Kidney epithelial cell (primary cell): ENCODE data around the gene HOXB1. TPM values are rescaled to one million over a fixed set of nuclear protein-coding genes. Genes with fewer than 3 reads are reported as not detected.

Source experiments
- DNase-seq: peaks from one replicate; pipeline ENCODE4 v3.0.0-alpha.2; 2010; ENCODE audit warnings: low read depth
- H3K27me3 ChIP-seq: 2 replicates; pipeline ENCODE4 v1.6.0; 2011; ENCODE audit warnings: low read length; ENCODE audit not compliant: control insufficient read depth, insufficient read depth
- H3K36me3 ChIP-seq: 2 replicates; pipeline ENCODE4 v1.5.1; 2011; ENCODE audit warnings: low read length; ENCODE audit not compliant: control insufficient read depth, insufficient read depth
- H3K4me3 ChIP-seq: 2 replicates; pipeline ENCODE4 v1.5.1; 2011; ENCODE audit warnings: low read depth, mild to moderate bottlenecking, control low read depth, low read length
- CTCF ChIP-seq: IDR thresholded peaks from 2 replicates; pipeline ENCODE4 v1.5.1; 2011; ENCODE audit warnings: mild to moderate bottlenecking, moderate library complexity, low read length, control low read depth, inconsistent platforms; ENCODE audit not compliant: insufficient read depth, poor library complexity, severe bottlenecking
- total RNA-seq: library from RNA; depleted of rRNA; stranded (reverse); fragments of >200 nt; gene quantifications from 2 replicates; pipeline ENCODE4 v1.2.3, GENCODE V29; 2015

Gene HOXB1
- total RNA-seq, 1 donor from 2014 or later: not detected

- no peak for DNase-seq
- Histone ChIP-seq H3K27me3 (no peaks in the 10 kb centered on the region), H3K36me3 (no peaks in the 10 kb centered on the region), H3K4me3 (no peak overlapping the region)
- no peak for TF ChIP-seq CTCF
These were observed 1.2 kb downstream of the HOXB1 start for GRCh38 chr17:48529683-48530009.

GRCh38 chr17:48528936-48529682 is 1.7 kb downstream of the HOXB1 start:
- Histone ChIP-seq H3K4me3 (no peak overlapping the region), H3K27me3 (no peaks in the 10 kb centered on the region), H3K36me3 (no peaks in the 10 kb centered on the region)
- no peak for DNase-seq
- no peak for TF ChIP-seq CTCF

GRCh38 chr17:48528153-48528935 is 2.5 kb downstream of the HOXB1 start:
- no peak for DNase-seq
- H3K36me3 ChIP-seq: no peaks in the 10 kb centered on the region
- H3K4me3 ChIP-seq: no peak overlapping the region
- no peak for TF ChIP-seq CTCF
- H3K27me3 ChIP-seq: no peaks in the 10 kb centered on the region

GRCh38 chr17:48527547-48527932 is 3.3 kb downstream of the HOXB1 start:
- no peak for TF ChIP-seq CTCF
- no peaks in the 10 kb centered on the region for H3K27me3 ChIP-seq

GRCh38 chr17:48526608-48527546 is 3.9 kb downstream of the HOXB1 start:
- TF ChIP-seq CTCF: no peak
- DNase-seq: no peak
- Histone ChIP-seq H3K27me3 (no peaks in the 10 kb centered on the region), H3K36me3 (no peaks in the 10 kb centered on the region), H3K4me3 (no peak overlapping the region)

More at GRCh38 chr17:48527547-48527932, 3.3 kb downstream of the HOXB1 start:
- no peak overlapping the region for H3K4me3 ChIP-seq
- H3K36me3 ChIP-seq: no peaks in the 10 kb centered on the region
- DNase-seq: no peak
